GM19240 (cell line): ENCODE results near the gene SLC35F1.

Experiments used
- DNase-seq: peaks from one replicate; pipeline ENCODE4 v3.0.0; 2011; ENCODE audit warnings: low spot score; ENCODE audit not compliant: insufficient read length

Gene SLC35F1

GRCh38 chr6:118252474-118252873 lies 345.4 kb downstream of the SLC35F1 start:
- no peak for DNase-seq

- no peak for DNase-seq
Measured at GRCh38 chr6:118253741-118254140, 346.7 kb downstream of the SLC35F1 start.

GRCh38 chr6:118260833-118261232 lies 353.8 kb downstream of the SLC35F1 start:
- no peak for DNase-seq

- no peak for DNase-seq
Measured at GRCh38 chr6:118263921-118264486, 356.9 kb downstream of the SLC35F1 start.

GRCh38 chr6:118269659-118270058 lies 362.6 kb downstream of the SLC35F1 start:
- no peak for DNase-seq

GRCh38 chr6:118277631-118278030 lies 370.6 kb downstream of the SLC35F1 start:
- DNase-seq = no peak

GRCh38 chr6:118280210-118280609 lies 373.1 kb downstream of the SLC35F1 start:
- DNase-seq = peak; percentile 8

- DNase-seq = no peak
Measured at GRCh38 chr6:118281291-118281690, 374.2 kb downstream of the SLC35F1 start.

- no peak for DNase-seq
Measured at GRCh38 chr6:118283766-118284165, 376.7 kb downstream of the SLC35F1 start.

GRCh38 chr6:118284736-118285360 lies 377.8 kb downstream of the SLC35F1 start:
- DNase-seq = no peak

- no peak for DNase-seq
Measured at GRCh38 chr6:118285791-118286190, 378.7 kb downstream of the SLC35F1 start.

- no peak for DNase-seq
Measured at GRCh38 chr6:118288355-118289124, 381.5 kb downstream of the SLC35F1 start.

- DNase-seq = no peak
Measured at GRCh38 chr6:118292558-118292957, 385.5 kb downstream of the SLC35F1 start.

GRCh38 chr6:118294906-118295305 lies 387.8 kb downstream of the SLC35F1 start:
- no peak for DNase-seq

GRCh38 chr6:118295336-118295735 lies 388.3 kb downstream of the SLC35F1 start:
- no peak for DNase-seq

- no peak for DNase-seq
Measured at GRCh38 chr6:118296129-118296901, 389.3 kb downstream of the SLC35F1 start.

GRCh38 chr6:118297821-118298220 lies 390.8 kb downstream of the SLC35F1 start:
- no peak for DNase-seq

GRCh38 chr6:118298476-118299427 lies 391.7 kb downstream of the SLC35F1 start:
- no peak for DNase-seq

- DNase-seq = no peak
Measured at GRCh38 chr6:118299457-118299856, 392.4 kb downstream of the SLC35F1 start.

- no peak for DNase-seq
Measured at GRCh38 chr6:118304321-118304720, 397.3 kb downstream of the SLC35F1 start.

- DNase-seq = no peak
Measured at GRCh38 chr6:118305081-118305480, 398.0 kb downstream of the SLC35F1 start.
